ENCODE data around the gene OR2AJ1. TPM values are rescaled to one million over a fixed set of nuclear protein-coding genes. Genes with fewer than 3 reads are reported as not detected.

The OR2AJ1 gene
- total RNA-seq, 1 donor from 2014 or later, result not detected

Other genes with a start within 250 kb of the OR2AJ1 start
- not detected in 2 replicates for gene OR13G1, start 245.2 kb upstream of the OR2AJ1 start, total RNA-seq
- gene OR6F1, start 208.2 kb upstream of the OR2AJ1 start, total RNA-seq, result not detected in 2 replicates
- gene OR14K1, start 186.3 kb upstream of the OR2AJ1 start, total RNA-seq, result not detected in 2 replicates
- gene OR14A2, start 176.7 kb upstream of the OR2AJ1 start, total RNA-seq, result not detected in 2 replicates
- not detected in 2 replicates for gene OR1C1, start 164.3 kb upstream of the OR2AJ1 start, total RNA-seq
- gene OR14A16, start 100.8 kb upstream of the OR2AJ1 start, total RNA-seq, result not detected in 2 replicates
- not detected in 2 replicates for gene OR11L1, start 83.0 kb upstream of the OR2AJ1 start, total RNA-seq
- gene TRIM58, start 67.7 kb upstream of the OR2AJ1 start, total RNA-seq, result 1.2 and 1.5 TPM in 2 replicates
- gene OR2W3, start 29.3 kb upstream of the OR2AJ1 start, total RNA-seq, result 0.52 and 0.75 TPM in 2 replicates
- gene OR2T8, start 4.6 kb upstream of the OR2AJ1 start, total RNA-seq, result not detected in 2 replicates
- not detected in 2 replicates for gene OR2L8, start 24.0 kb downstream of the OR2AJ1 start, total RNA-seq
- not detected in 2 replicates for gene OR2AK2, start 40.3 kb downstream of the OR2AJ1 start, total RNA-seq
- gene OR2L5, start 88.8 kb downstream of the OR2AJ1 start, total RNA-seq, result not detected in 2 replicates
- gene OR2L2, start 105.2 kb downstream of the OR2AJ1 start, total RNA-seq, result 0.08 and 0.13 TPM in 2 replicates
- not detected in 2 replicates for gene OR2L3, start 121.9 kb downstream of the OR2AJ1 start, total RNA-seq
- gene OR2L13, start 170.3 kb downstream of the OR2AJ1 start, total RNA-seq, result not detected in 2 replicates
- gene OR2M5, start 220.3 kb downstream of the OR2AJ1 start, total RNA-seq, result not detected in 2 replicates
- not detected in 2 replicates for gene OR2M2, start 249.9 kb downstream of the OR2AJ1 start, total RNA-seq